Measurements from ENCODE around the gene SH2D6. TPM values are rescaled to one million over a fixed set of nuclear protein-coding genes. Genes with fewer than 3 reads are reported as not detected.
A peak's percentile ranks its signal among the peaks of the same experiment; 100 is the strongest.

SH2D6 gene
- total and polyA plus RNA-seq, 9 of the 15 experiments (the other 6 are each of a cell fraction or from before 2014, with no cell fraction given) = 0.07 to 0.76 (median 0.33) TPM; not detected in 2

DNA sequence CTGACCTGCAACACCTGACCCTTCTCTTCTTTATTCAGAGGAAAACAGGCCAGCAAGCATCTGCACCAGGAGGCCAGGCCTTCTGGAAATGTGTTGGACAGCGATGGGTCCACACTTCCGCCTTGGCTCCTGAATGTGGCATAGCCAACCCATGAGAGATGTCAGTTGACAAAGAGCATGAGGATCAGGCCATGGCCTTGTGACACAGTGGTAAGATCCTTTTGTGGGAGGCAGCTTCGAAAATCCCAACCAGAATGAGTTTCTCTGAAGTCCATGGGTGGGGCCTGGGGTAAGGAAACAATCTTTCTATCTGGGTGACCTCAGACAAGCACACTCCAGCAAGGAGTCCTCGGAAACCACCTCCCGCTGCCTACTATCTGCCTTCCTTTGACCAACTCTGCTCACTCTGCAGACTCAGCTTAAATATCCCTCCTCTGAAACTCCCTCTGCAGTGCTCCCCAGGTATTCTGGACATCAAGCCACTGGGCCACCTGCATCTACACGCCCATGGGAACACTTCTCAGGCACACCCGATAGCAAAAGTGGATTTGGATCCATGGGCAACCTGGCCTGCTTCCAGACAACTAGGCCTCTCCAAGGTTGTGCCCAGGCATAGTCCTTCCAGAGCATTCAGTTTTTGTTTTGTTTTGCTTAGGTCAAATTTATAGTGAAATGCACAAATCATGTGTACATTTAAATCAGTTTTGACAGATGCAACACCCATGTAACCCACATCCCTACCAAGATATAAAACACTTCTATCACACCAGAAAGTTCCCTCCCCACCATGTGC is 3.6 kb upstream of the SH2D6 start:
- 8% methylated on average over 7 of the region's 7 CpGs for WGBS (ENCODE audit: insufficient coverage, low coverage, missing lambda C conversion rate)
- Histone ChIP-seq H3K4me3 (no peak overlapping the region), H2AFZ (ENCODE audit: low read depth, low read length) (peak overlapping the region; percentile 64), H3K4me2 (ENCODE audit: insufficient read depth, low read length) (peak overlapping the region; percentile 79), H3K79me2 (ENCODE audit: control insufficient read depth, insufficient read depth, low read length) (peaks cover 8% of the 10 kb centered on the region; the same call in 2 of the 3 replicates), H3K4me1 (replicated peaks in 1 of 2; ENCODE audit: control insufficient read depth in 2 of 2, insufficient read depth in 2 of 2, low read length in 2 of 2) (peaks cover 56 to 68% of the 10 kb centered on the region in 2 experiments), H3K27ac (ENCODE audit: extremely low read depth, low read depth, low read length) (peak overlapping the region; percentile 68; the same call in 1 of the 3 replicates), H3K9me1 (ENCODE audit: control insufficient read depth, insufficient read depth, low read length) (peaks cover 3% of the 10 kb centered on the region), H3K9ac (ENCODE audit: insufficient read depth in 1 of 2, low read depth in 2 of 2, low read length in 2 of 2) (peak overlapping the region; percentile 11 to 84; a peak in 3 of 4 replicates), H3K9me3 (replicated peaks; ENCODE audit: control insufficient read depth, insufficient read depth, low read depth, low read length) (no peaks in the 10 kb centered on the region), H4K20me1 (replicated peaks; ENCODE audit: control insufficient read depth, insufficient read depth, low read length) (no peaks in the 10 kb centered on the region), H3K36me3 (ENCODE audit: control insufficient read depth, insufficient read depth, low read length) (no peaks in the 10 kb centered on the region), H3K27me3 (ENCODE audit: control insufficient read depth in 2 of 2, insufficient read depth in 2 of 2, low read length in 2 of 2) (no peaks in the 10 kb centered on the region)
- BruUV-seq (replicated peaks) = no TSS peak
- intact Hi-C loops (cut with micrococcal nuclease) (loop anchor here (5.0 to 10.0 kb wide), 3 partner anchors 88 to 690 kb away; partner anchors contain the start of genes POLR1A, PTCD3 and TGOLN2), in situ Hi-C loops (cut with MboI) (loop anchor here (5.0 kb wide), 1 partner anchor 142 kb away; no protein-coding TSS in a partner anchor)
- ChIA-PET POLR2A (interaction anchor here (0.5 to 63.9 kb wide), 13 partner anchors 23 to 197 kb away, joined by 3 to 1576 read pairs (median 3); partner anchors contain the start of genes C2orf68, GGCX and MAT2A), CTCF (ENCODE audit: low intra/inter-chr PET ratio) (no interaction called here)
- peak; percentile 48 for ATAC-seq
- peak in 3 of 4 experiments; percentile 43 to 86 (median 80) for DNase-seq (ENCODE audit: extremely low read depth in 1 of 4, low spot score in 3 of 4)
- peak; percentile 77 for FAIRE-seq
- TF ChIP-seq EGR1 (conservative IDR thresholded peaks at IDR 0.05) (no peak), MCM7 (IDR thresholded peaks at IDR 0.05) (no peak), ERF (CRISPR knock-in tag; IDR thresholded peaks at IDR 0.05) (no peak), GTF3C2 (IDR thresholded peaks at IDR 0.05; ENCODE audit: borderline replicate concordance, extremely low read depth, insufficient read length) (no peak), PHF21A (IDR thresholded peaks at IDR 0.05; ENCODE audit: borderline replicate concordance, low read depth) (no peak), ZNF830 (CRISPR knock-in tag; IDR thresholded peaks at IDR 0.05) (no peak), SMARCA4 (IDR thresholded peaks at IDR 0.05) (0 out of 2 replicates have a peak, but pooled peaks have one; percentile 44), CREBBP (IDR thresholded peaks at IDR 0.05; ENCODE audit: low read depth, low read length) (no peak), MECOM (CRISPR knock-in tag; IDR thresholded peaks at IDR 0.05) (no peak), WHSC1 (IDR thresholded peaks at IDR 0.05; ENCODE audit: low read length) (no peak), GATAD2A (IDR thresholded peaks at IDR 0.05) (0 out of 2 replicates have a peak, but pooled peaks have one; percentile 24), ZNF354B (CRISPR knock-in tag; IDR thresholded peaks at IDR 0.05) (no peak), JUNB (CRISPR knock-in tag; conservative IDR thresholded peaks at IDR 0.05) (no peak), MAFG (tag; conservative IDR thresholded peaks at IDR 0.05) (peak; percentile 70), DNMT1 (IDR thresholded peaks at IDR 0.05) (no peak)
- TF ChIP-seq, protein P1, sequence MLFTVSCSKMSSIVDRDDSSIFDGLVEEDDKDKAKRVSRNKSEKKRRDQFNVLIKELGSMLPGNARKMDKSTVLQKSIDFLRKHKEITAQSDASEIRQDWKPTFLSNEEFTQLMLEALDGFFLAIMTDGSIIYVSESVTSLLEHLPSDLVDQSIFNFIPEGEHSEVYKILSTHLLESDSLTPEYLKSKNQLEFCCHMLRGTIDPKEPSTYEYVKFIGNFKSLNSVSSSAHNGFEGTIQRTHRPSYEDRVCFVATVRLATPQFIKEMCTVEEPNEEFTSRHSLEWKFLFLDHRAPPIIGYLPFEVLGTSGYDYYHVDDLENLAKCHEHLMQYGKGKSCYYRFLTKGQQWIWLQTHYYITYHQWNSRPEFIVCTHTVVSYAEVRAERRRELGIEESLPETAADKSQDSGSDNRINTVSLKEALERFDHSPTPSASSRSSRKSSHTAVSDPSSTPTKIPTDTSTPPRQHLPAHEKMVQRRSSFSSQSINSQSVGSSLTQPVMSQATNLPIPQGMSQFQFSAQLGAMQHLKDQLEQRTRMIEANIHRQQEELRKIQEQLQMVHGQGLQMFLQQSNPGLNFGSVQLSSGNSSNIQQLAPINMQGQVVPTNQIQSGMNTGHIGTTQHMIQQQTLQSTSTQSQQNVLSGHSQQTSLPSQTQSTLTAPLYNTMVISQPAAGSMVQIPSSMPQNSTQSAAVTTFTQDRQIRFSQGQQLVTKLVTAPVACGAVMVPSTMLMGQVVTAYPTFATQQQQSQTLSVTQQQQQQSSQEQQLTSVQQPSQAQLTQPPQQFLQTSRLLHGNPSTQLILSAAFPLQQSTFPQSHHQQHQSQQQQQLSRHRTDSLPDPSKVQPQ (CRISPR knock-in tag; IDR thresholded peaks at IDR 0.05; ENCODE audit: borderline replicate concordance) = no peak
- TF ChIP-seq, protein P2, sequence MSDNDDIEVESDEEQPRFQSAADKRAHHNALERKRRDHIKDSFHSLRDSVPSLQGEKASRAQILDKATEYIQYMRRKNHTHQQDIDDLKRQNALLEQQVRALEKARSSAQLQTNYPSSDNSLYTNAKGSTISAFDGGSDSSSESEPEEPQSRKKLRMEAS (CRISPR knock-in tag; IDR thresholded peaks at IDR 0.05) = peak; percentile 29; the same call in 1 of the 2 replicates

All from K562 (cell line).